GM12892 (cell line): ENCODE results near the gene TYW5.

Experiments
- DNase-seq: peaks from one replicate; pipeline ENCODE4 v3.0.0; 2011; ENCODE audit not compliant: insufficient read length
- FAIRE-seq: peaks from 2 replicates; lab custom pipeline; 2011; peaks lifted over from hg19 to GRCh38; lab: Jason Lieb, UNC
- POLR2A ChIP-seq: IDR thresholded peaks from 2 replicates; pipeline ENCODE4 v1.6.1; 2011; ENCODE audit warnings: low read depth, low read length, control low read depth
- POLR2AphosphoS5 ChIP-seq: IDR thresholded peaks from 2 replicates; pipeline ENCODE4 v1.6.1; 2011; ENCODE audit warnings: low read depth, low read length, control low read depth
- TAF1 ChIP-seq: IDR thresholded peaks from 2 replicates; pipeline ENCODE4 v1.6.1; 2011; ENCODE audit warnings: low read depth, mild to moderate bottlenecking, control low read depth, low read length, borderline replicate concordance

The TYW5 gene

DNA sequence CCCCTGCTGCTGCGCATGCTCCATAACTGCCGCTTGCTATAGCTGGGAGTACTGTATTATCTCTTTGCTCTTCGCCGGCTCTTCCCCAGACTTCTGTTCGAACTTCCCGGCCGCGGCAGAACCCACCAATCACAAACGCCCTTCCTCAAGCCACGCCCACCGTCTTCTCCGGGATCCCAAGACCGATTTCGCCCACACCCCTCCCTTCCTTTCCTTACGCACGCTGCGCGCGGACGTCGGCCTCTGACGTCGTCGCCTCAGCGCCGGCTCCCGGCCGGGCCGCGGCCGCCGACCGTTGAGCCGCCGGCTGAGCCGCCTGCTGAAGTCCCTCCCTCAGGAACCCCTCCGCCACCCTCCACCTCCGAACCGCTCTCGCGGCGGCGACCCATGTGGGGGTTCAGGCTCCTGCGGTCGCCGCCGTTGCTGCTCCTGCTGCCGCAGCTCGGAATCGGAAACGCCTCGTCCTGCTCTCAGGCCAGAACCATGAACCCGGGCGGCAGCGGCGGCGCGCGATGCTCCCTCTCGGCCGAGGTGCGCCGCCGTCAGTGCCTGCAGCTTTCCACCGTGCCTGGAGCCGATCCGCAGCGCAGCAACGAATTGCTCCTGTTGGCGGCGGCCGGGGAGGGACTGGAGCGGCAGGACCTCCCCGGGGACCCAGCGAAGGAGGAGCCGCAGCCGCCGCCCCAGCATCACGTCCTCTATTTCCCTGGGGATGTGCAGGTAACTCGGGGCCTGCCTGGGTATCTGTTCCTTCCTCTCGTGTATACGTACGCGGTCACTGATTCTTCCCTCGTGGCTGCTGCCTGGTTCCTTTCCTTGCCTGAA lies 44.0 kb downstream of the TYW5 start, which contains the start of gene C2orf69:
Gene C2orf69, plus strand, starts transcription at position 242 of the 825 bp plus-strand sequence. Its CDS starts 146 bp downstream, at position 388.
- peak; percentile 85; the same call in 1 of the 2 replicates for TF ChIP-seq POLR2A
- TF ChIP-seq TAF1 = no peak
- TF ChIP-seq POLR2AphosphoS5 = peak; percentile 69; the same call in 1 of the 2 replicates
- FAIRE-seq (peak; percentile 97), DNase-seq (peak; percentile 71)

DNA sequence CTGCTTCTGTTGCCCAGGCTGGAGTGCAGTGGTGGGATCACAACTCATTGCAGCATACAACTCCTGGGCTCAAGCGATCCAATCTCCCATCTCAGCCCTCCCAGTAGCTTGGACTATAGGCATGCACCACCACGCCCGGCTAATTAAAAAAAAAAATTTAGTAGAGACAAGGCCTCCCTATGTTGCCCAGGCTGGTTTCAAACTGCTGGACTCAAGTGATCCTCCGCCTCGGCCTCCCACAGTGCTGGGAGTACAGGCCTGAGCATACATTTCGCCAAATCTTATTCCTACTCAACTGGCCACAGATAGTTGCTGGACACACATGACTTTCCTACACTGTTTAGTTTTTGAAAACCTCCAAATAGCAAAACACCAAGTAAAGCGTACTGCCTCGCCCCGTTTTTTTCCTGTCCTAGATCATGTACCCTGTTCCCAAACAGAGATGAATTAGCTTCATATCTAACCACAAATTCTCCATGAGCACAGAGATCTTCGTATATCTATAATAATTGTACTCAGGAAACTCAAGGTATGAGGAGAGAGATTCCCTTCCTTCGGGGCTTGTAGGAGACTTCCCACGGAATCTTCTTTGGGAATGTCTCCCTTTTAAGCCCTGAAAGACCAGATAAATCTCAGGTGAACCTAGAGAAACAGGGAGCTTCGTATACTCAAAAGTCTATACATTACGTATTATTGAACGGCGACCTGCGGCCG lies 44.8 kb downstream of the TYW5 start:
- DNase-seq (no peak), FAIRE-seq (no peak)
- TF ChIP-seq TAF1 = no peak
- TF ChIP-seq POLR2AphosphoS5 = peak; percentile 13; the same call in 1 of the 2 replicates
- TF ChIP-seq POLR2A = no peak

DNA sequence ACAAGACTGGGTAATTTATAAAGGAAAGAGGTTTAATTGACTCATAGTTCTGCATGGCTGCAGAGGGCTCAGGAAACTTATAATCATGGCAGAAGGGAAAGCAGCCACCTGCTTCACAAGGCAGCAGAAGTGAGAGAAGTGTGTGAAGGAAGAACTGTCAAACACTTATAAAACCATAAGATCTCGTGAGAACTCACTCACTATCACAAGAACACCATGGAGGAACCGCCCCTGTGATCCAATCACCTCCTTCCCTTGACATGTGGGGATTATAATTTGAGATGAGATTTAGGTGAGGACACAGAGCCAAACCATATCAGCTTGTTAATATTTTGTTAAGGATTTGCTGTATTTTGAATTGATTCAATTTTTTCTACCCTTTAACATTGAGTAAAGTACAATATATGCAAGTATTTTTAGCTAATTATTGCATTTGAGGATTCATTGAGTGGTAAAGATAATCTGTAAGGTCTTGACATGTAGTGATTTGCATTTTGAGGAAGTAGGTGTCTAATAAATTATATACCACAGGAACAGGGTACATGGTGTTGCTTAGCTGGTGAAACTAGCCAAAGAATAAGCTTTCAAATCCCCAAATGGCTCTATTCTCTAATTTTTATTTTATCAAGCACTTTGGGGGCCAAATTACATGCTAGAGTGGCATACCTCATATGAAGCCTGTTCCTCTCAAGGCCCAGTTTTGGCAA lies 48.1 kb downstream of the TYW5 start:
- DNase-seq (no peak), FAIRE-seq (peak; percentile 21)
- TF ChIP-seq POLR2A = no peak

DNA sequence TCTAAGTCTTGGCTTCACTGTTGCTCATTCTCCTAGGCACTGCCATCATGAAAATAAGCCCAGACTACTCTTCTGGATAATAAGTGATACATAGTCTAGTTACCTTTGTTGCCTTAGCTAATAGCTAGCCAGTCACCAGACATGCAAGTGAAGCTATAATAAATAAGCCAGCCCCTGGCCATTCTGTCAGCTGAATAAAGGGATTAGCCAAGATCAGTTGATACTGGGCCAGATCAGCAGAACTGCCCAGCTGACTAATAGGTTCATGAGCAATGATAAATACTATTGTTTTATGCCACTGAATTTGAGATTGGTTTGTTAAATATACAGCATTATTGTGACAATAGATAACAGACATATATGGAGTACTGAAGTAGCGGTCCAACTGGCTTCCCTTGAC lies 52.2 kb downstream of the TYW5 start:
- DNase-seq = no peak
- FAIRE-seq = no peak
- no peak for TF ChIP-seq POLR2A
- no peak for TF ChIP-seq POLR2AphosphoS5
- no peak for TF ChIP-seq TAF1

DNA sequence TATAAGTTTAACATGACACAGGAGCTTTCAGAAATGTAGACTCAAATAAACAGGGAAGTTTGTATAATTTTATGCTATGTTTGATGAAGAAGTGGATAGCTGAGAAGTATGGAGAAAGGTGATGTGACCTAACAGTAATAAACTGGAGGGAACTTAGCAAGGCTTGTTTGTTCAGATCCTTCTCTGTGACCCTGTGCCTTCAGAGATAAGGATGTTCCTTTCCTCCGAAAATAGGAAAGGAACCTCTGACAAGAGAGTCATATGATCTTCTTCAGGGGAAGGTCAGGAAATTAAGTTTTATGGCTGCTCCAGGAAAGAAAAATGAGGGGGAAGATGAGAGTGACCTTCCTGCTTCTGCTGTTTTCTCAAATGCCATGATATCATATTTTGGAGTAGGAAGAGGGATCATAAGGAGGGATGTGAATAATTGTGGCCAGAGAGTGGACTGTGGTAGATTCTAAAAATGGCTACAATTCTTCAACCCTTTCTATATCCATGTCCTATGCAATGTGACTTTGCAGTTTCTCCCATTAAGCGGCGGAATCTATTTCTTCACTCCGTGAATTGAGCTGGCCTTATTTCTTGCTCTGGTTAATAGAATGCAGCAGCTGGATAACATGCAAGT lies 52.7 kb downstream of the TYW5 start:
- FAIRE-seq = no peak
- DNase-seq = no peak
- TF ChIP-seq POLR2A = no peak
- TF ChIP-seq POLR2AphosphoS5 = no peak
- no peak for TF ChIP-seq TAF1

DNA sequence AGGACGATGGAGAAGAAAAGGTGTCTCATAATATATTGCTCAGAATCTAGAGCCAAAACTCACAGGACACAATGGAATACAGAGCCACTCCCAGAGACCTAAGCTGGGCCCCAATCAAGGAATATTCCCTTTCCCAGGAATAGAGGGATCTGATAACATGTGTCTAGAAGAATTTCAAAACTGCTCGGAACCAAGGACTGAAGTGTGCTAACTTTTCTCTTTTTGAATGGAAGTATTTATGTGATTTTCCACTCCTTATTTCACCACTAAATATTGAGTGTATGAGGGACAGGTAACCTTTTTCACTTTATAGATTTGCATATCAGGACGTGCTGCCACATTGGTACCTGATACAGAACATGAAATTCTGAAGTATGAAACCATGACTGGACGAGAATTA lies 53.3 kb downstream of the TYW5 start:
- no peak for DNase-seq
- TF ChIP-seq TAF1 (no peak), POLR2AphosphoS5 (no peak), POLR2A (no peak)
- no peak for FAIRE-seq

DNA sequence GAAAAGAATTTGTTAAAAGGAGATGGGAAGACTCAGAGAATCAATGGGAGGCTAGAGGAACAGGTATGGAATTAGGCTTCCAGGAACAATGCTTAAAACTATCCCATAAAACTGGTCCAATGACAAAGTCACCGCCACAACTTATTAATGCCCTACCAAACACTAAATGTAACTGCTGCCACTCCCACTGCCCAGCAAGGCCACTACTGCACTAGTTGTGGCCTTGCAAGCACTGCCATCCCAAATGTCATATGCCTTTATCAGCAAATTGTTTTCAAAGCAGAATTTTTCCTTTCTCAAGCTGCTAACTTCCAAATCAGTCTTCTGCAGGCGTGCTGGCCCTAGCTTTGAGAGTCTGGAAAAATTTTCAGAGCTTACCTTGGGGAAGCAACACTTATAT lies 58.7 kb downstream of the TYW5 start:
- FAIRE-seq = no peak
- no peak for DNase-seq
- TF ChIP-seq TAF1 (no peak), POLR2AphosphoS5 (no peak), POLR2A (no peak)

DNA sequence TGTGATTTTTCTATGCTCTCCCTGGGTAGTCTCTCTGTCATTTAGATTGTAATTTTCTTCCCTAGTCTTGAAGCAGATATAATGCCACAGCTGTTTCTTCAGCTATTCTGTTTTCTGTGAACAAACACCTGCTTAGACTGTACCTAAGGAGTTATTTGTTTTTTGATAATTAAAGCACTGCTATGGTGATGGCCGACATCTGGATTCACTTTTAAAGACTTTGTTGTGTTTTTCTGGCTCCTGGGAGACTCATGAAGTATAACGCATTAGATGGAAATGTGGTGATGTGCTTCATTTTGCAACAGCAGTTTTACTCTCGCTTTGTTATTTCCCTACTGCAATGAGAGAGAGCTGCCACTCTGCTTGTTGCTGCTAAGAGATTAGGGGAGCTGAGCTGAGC lies 59.9 kb downstream of the TYW5 start:
- FAIRE-seq (no peak), DNase-seq (no peak)
- TF ChIP-seq POLR2A = no peak
- no peak for TF ChIP-seq TAF1
- no peak for TF ChIP-seq POLR2AphosphoS5

DNA sequence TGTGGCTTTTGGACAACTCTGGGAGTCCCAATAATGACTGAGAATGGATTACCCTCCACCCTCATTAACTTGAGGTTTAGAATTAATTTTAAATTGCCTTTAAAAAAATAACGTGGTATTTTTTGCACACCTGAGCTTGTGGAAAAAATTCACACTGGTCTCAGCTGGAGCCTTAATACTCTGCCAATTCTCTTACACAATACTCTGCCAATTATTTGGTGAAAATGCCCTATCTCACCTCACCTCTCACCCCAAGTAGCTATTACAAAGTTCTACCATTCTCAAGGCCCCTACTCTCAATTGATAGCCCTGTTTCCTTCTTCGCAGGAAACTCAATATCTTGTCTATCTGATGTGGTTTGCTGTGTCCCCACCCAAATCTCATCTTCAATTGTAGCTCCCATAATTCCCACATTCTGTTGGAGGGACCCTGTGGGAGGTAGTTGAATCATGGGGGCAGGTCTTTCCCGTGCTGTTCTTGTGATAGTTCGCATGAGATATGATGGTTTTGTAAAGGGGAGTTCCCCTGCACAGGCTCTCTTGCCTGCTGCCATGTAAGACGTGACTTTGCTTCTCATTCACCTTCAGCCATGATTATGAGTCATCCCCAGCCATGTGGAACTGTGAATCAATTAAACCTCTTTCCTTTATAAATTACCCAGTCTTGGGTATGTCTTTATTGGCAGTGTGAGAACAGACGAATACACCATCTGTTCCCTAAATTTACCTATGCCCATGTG lies 71.6 kb downstream of the TYW5 start:
- no peak for TF ChIP-seq POLR2AphosphoS5
- TF ChIP-seq POLR2A = no peak
- TF ChIP-seq TAF1 = no peak
- no peak for FAIRE-seq
- no peak for DNase-seq

DNA sequence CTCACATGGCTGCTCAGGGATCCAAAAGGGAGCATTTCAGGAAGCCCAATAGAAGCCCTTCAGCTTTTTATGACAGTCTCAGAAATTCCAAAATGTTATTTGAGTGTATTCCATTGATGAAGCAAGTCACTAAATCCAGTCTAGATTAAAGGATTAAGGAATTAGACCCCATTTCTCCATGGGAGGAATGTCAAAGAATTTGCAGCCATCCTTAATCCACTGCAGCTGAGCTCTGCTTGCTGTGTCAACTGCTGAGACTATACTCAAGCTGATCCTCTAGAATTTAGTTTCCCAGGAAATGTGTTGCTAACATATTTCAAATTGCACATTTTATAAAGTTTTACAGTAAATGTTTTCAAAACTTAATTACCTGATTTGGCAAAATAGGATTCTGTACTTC lies 72.6 kb downstream of the TYW5 start:
- TF ChIP-seq POLR2A (no peak), TAF1 (no peak), POLR2AphosphoS5 (no peak)
- DNase-seq = no peak
- no peak for FAIRE-seq
